ENCODE measurements around the gene SCD5.
A peak's percentile ranks its signal among the peaks of the same experiment; 100 is the strongest.
"Not testable (repeated sequence)": the region's sequence is repeated elsewhere in the genome, so short reads cannot be mapped to it uniquely, and the experiment has no call there.

Gene SCD5

DNA sequence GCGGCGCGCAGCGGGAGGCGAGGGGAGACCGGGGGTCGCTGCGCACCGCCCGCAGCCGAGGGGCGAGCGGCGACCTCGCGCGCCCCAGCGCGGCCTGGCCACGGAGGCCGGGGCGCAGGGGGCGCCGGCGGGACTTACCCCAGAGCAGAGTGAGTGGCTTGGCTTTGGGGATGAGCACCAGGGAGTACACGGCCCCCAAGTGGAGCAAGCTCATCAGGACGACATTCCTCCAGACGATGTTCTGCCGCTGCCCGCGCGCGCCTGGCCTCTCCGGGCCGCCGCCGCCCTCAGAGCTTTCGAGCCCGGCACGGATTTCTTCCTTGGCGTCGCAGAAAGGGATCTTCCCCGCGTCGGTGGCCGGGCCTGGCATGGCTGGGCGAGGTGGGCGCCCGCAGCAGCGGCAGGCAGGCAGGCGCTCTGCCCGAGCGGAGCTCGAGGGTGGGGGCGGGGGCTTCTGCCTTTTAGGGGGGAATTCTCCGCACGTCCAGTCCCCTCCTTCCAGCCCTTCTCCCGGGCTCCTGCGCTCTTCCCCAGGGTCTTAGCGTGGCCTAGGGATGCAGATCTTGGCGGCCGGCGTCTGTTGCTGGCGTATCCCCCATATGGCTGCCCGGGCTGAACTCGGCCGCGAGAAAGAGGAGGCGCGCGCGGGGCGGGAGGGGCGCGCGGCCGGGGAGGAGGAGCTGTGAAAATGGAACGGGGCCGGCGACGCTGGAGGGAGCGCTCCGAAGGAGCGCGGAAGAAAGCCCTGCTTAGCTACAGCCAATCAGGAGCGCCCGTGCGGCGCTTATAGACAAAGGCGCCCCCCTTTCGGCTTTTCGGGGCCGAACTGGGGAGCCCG is at the start of gene SCD5:
Gene SCD5 (minus strand): TSS at position 629 of the 838 bp plus-strand sequence. CDS start 259 bp downstream, at position 370.
- DNase-seq = peak; percentile 37

GRCh38 chr4:82842593-82842992 is 44.0 kb upstream of the SCD5 start:
- DNase-seq = no peak

DNA sequence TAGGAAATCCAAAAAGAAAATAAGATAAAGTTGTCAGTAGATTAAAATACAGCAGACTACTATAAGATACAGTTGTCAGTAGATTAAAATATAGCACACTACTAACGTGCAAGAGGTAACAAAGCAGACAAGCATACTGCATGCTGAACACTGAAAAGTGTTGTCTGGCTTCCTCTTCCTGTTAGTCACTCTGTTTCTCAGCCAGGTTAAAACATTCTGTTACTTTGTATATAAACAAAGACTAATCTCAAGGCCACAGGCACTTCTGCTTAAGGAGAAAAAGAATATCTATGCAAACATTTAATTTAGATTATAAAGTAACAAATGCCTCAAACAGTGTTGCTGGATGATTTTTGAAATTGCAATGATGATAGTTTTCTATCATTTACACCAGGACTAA is 41.0 kb upstream of the SCD5 start:
- no peak for DNase-seq

DNA sequence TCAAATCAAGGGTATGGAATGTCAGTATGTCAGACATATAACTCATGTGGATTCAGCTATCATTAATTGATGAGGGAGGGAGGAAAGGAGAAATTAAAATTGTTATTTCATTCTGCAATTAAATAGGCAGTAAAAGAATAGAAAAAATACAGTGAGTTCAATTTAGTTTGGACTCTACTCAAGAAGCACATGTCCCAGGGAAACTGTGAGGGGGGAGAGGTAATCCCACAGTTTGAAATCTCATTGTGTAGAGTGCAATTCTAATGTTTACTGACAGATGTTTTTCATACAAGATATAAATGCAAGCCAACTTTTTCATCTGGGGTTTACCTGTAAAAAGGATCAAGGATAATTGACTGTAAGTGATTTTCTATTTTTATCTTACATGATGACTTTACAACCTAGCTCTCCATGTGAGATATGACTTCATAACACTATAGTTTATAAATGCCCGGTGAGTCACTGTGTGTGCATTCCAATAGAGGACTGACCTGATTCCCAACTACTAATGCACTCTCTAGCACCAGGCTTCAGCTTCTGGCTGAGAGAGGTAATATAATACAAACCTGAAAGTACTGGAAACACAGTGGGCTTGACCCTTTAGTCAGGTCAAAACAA is 35.2 kb upstream of the SCD5 start:
- no peak for DNase-seq

DNA sequence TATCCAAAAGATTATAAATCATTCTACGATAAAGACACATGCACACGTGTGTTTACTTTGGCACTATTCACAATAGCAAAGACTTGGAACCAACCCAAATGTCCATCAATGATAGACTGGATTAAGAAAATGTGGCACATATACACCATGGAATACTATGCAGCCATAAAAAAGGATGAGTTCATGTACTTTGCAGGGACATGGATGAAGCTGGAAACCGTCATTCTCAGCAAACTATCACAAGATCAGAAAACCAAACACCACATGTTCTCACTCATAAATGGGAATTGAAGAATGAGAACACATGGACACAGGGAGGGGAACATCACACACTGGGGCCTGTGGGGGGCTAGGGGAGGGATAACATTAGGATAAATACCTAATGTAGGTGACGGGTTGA is 34.5 kb upstream of the SCD5 start:
- DNase-seq = not testable (repeated sequence)

DNA sequence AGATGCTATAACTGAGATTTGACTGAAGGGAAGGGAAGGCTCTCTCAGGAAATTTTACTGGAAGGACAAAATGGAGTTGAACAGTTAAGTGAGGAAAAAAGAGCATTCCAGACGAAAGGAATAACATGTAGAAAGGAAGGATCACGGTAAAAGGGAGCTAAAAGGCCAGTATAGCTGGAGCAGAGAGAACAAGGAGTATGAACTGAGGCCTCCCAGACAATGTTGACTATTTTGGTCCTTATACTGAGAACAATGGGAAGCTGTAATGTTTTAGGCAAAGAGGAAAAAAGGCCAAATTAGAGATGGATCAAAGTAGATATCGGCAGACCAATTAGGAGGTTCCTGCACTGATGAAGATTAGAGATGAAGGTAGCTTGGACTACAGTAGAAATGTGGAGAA is 26.8 kb upstream of the SCD5 start:
- no peak for DNase-seq

DNA sequence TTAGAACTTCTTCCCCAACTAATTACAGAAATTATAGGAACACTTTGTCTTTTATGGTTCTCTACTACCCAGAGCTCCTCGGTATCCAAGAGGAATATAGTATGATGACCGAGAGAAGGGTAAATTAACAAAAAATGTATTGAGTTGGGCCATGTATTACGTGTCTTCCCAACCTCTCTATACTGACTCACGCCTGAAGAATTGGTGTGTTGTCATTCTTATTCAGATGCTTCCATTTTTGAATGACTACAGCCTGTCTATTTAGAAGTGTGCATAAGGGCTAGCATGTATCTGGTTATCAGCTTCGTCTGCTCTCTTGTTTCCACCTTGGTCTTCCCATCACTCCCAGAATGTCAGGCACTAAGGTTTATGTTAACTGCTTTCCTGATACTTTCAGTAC is 24.5 kb upstream of the SCD5 start:
- DNase-seq = no peak

DNA sequence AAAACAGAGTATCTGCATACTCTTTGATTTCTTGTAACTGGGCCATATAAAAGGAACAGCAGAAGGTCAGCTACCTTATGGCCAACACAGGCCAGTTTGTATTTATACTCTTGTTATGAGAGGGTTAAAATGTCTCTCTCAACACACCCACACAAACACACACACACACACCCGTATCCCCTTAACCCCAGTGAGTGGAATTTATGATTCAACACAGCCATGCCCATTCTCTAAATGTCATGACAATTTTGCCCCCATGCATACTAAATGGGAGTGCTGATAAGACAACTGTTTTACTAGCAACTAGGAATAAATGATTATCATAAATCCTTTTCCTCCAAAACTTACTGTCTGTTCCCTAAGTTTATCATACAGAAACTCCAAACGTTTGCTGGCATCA is 22.1 kb upstream of the SCD5 start:
- no peak for DNase-seq

- DNase-seq = no peak
Measured at GRCh38 chr4:82818664-82819662, 20.4 kb upstream of the SCD5 start.

DNA sequence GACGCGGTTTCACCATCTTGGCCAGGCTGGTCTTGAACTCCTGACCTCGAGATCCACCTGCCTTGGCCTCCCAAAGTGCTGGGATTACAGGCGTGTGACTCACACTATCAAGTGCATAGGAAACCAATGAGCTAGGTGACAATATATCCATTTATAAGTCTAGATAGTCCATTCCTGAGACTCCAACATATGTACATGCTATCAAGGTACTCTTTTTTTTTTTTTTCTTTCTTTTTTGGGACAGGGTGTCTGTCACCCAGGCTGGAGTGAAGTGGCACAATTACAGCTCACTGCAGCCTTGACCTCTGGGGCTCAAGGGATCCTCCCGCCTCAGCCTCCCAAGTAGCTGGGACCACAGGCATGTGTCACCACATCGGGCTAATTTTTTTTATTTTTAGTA is 18.3 kb upstream of the SCD5 start:
- not testable (repeated sequence) for DNase-seq

GRCh38 chr4:82814034-82814433 is 15.4 kb upstream of the SCD5 start:
- DNase-seq = no peak

GRCh38 chr4:82811838-82812341 is 13.3 kb upstream of the SCD5 start:
- peak; percentile 42 for DNase-seq

DNA sequence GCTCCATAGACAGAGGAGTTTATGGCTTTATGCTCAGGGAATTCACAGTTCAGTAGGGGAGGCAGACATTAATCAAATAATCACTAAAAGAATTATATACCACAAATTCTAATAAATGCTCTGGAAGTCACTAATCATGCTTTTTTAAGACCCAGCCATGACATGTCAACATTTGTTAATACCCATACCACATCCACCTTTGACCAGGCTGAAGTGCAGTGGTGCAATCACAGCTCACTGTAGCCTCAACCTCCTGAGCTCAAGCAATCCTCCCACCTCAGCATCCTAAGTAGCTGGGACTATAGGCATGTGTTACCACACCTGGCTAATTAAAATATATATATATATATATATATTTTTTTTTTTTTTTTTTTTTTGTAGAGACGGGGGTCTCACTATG is 12.8 kb upstream of the SCD5 start:
- DNase-seq = no peak

GRCh38 chr4:82810176-82810575 is 11.6 kb upstream of the SCD5 start:
- no peak for DNase-seq

DNA sequence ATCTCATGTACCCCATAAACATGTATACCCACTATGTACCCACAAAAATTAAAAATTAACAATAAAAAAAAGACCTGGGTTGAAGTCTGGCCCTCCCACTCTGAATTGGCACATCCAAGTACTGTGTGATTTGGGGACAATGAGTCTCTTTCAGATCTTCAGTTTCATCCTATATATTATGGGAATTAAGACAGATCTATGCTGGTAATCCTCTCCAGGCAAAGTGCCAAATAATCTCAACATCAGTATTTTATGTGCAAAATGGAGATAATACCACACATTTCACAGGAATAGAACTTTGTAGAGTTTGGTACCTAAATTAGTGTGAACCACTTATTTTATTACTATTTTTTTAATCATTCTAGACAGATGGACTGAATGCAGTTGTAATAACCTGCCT is 11.0 kb upstream of the SCD5 start:
- DNase-seq = no peak

- DNase-seq = no peak
Measured at GRCh38 chr4:82803746-82804145, 5.2 kb upstream of the SCD5 start.

DNA sequence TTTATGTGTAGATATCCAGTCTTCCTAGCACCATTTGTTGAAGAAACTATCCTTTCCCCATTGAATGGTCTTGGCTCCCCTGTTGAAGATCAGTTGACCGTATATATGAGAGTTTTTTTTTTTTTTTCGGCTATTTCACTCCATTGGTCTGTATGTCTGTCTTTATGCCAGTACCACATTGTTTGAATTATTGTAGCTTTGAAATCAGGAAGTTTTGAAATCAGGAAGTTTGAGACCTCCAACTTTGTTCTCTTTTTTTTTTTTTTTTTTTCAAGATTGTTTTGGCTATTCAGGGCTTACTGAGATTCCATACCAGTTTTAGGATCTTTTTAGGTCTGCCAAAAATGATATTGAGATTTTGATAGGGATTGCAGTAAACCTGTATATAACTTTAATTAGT is 4.3 kb upstream of the SCD5 start:
- no peak for DNase-seq

GRCh38 chr4:82801910-82802521 is 3.4 kb upstream of the SCD5 start:
- no peak for DNase-seq

GRCh38 chr4:82799006-82799881 is 648 bp upstream of the SCD5 start:
- DNase-seq = peak; percentile 0

GRCh38 chr4:82797405-82798111 is 1.0 kb downstream of the SCD5 start:
- DNase-seq = peak; percentile 14

- peak; percentile 8 for DNase-seq
Measured at GRCh38 chr4:82797040-82797404, 1.6 kb downstream of the SCD5 start.

Measured in NCI-H146 (cell line).